ENCODE data around the gene RMND5A. TPM values are rescaled to one million over a fixed set of nuclear protein-coding genes. Genes with fewer than 3 reads are reported as not detected.

Gene RMND5A
- polyA plus RNA-seq, 4 donors: 52.0 to 64.9 (median 58.8) TPM

DNA sequence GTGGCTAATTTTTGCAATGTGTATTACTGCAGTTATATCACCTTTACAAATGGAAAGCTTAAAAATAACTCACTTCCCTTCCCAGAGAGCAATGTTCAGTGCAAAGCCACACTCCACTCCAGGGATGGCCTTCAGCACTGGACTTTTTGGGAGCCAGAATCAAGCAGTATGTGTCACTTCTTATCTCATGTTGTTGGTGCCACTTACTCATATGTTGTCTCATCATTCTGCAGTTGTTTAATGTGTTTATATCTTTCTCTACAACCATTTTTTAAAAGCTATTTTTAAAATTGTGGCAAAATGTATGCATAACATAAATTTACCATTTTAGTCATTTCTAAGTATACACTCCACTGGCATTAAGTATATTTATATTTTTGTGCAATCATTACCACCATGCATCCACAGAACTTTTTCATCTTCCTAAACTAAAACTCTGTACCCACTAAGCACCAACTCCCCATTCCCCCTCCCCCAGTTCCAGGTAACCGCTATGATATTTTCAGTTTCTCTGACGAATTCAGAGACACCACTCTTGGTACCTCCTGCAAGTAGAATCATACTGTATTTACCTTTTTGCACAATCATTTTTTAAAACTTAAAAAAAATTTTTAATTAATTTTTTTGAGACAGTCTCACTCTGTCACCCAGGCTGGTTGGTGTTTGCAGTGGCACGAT, 102.7 kb downstream of the RMND5A start:
- DNase-seq (ENCODE audit: low read depth in 4 of 4, low spot score in 2 of 4): no peak

DNA sequence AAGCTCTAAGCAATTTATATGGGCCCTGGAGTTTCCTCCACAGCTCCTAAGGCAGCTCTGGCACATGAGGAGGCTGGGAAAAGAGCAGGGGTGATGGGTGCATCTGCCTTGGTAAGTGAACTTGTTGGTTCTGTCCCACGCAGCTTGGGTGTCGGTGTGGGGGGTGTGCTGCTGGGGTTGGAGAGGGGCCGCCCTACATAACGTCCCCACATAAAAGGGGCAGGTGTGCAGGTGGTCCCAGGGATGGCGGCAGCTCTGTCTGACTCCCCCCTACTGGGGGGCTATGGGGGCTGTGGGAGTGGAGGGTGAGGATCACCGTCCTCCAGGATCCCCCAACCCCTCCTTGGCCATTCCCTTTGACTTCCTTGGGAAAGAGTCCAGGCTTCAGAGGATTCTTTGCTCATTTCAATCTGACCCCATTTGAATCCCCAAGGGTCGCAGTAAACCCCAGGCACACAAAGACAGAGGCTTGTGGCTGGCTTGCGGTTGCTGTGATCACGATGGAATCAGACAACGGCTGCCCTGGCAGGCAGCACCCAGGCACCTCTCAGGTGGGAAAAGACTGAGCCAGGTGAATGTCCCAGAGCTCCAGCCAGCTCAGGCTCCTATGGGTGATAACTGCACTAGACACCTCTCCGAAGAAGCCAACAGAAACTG, 105.1 kb downstream of the RMND5A start:
- DNase-seq (ENCODE audit: low read depth in 4 of 4, low spot score in 2 of 4): no peak

DNA sequence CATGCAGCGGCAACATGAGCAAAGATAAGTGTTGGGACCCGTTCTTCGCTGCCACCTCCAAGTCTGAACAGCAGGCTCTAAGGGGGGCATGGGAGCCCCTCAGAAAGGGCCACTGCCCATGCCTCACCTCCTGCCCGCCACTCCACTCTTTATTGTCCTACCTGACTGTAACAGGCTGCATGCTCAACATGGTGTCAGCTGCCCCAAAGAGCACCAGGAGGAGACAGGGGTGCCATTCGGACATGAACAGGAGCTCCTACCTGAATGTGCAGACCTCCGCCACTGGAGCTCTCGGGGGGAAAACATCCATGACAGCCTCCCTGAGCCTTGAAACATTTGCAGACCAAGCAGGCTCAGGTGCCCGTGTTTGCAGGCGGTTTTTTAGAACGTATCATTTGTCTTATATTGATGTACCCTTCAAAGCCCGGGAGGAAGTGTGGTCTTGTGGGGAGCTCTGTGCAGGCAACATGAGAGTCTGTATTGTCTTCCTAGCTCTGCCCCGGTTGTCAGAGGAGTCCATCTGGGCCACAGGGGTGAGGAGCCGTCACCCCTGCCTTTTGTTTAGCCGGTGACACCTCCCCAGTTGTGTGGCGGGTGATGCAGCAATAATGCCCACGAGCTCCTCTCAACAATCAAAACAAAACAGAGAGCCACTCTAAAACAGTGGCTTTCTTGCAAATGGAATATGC, 105.7 kb downstream of the RMND5A start:
- no peak for DNase-seq (ENCODE audit: low read depth in 4 of 4, low spot score in 2 of 4)

DNA sequence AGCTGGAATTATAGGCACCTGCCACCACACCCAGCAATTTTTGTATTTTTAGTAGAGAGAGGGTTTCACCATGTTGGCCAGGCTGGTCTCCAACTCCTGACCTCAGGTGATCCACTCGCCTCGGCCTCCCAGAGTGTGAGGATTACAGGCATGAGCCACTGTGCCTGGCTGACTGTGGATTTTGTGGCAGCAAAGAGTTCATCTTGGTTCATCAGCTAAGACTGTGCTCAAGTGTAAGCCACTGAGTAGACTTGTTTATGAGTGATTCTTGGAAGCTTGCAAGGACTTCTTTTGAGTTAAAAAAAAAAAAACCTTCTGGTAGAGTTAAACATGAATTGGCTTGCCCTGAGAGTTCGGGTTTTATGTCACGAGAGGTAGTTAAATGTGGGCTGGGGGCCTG, 106.9 kb downstream of the RMND5A start:
- DNase-seq (ENCODE audit: low read depth in 4 of 4, low spot score in 2 of 4): no peak

Other genes with a start within 250 kb of the RMND5A start
- gene CHMP3, start 156.8 kb upstream of the RMND5A start, polyA plus RNA-seq (ENCODE audit: insufficient read length in 4 of 4): 100 to 1,000 TPM; 119 to 152 (median 130) TPM
- gene RNF103, start 96.4 kb upstream of the RMND5A start, polyA plus RNA-seq (ENCODE audit: insufficient read length in 4 of 4): 10 to 100 TPM; 31.7 to 35.7 (median 34.1) TPM
- under 1 TPM; 0.27 to 0.45 (median 0.29) TPM for gene CD8A, start 70.6 kb downstream of the RMND5A start, polyA plus RNA-seq (ENCODE audit: insufficient read length in 4 of 4)
- 1 to 10 TPM in 1 of 4 donors, under 1 TPM in 3; 0.71 to 1.1 (median 0.85) TPM for gene CD8B, start 141.6 kb downstream of the RMND5A start, polyA plus RNA-seq (ENCODE audit: insufficient read length in 4 of 4)
- gene RGPD1, start 221.8 kb downstream of the RMND5A start, polyA plus RNA-seq (ENCODE audit: insufficient read length in 4 of 4): 1 to 10 TPM in 3 of 4 donors, under 1 TPM in 1; 0.45 to 3.3 (median 2.8) TPM

All from left renal cortex interstitium (tissue), 4 donors.